Skeletal muscle tissue (tissue), 4 donors: Measurements from ENCODE around the gene CCL21. TPM values are rescaled to one million over a fixed set of nuclear protein-coding genes. Genes with fewer than 3 reads are reported as not detected.

ENCODE experiments used
- H3K27ac ChIP-seq: one replicate; pipeline ENCODE4 v1.7.0; 2013; ENCODE audit warnings: mild to moderate bottlenecking, low read depth, low read length, inconsistent platforms
- H3K27me3 ChIP-seq, 3 donors: one replicate each; pipeline ENCODE4 v1.7.0; 2013; ENCODE audit warnings: low read length in 3 of 3; ENCODE audit not compliant: control insufficient read depth in 3 of 3, insufficient read depth in 3 of 3
- H3K36me3 ChIP-seq, 3 donors: one replicate each; pipeline ENCODE4 v1.7.0; 2013; ENCODE audit warnings: low read length in 3 of 3; ENCODE audit not compliant: control insufficient read depth in 3 of 3, insufficient read depth in 3 of 3
- H3K4me1 ChIP-seq, 3 donors: one replicate each; pipeline ENCODE4 v1.7.0; 2013; ENCODE audit warnings: low read length in 3 of 3, mild to moderate bottlenecking in 3 of 3; ENCODE audit not compliant: control insufficient read depth in 3 of 3, insufficient read depth in 3 of 3
- H3K4me3 ChIP-seq, 3 donors: one replicate each; pipeline ENCODE4 v1.7.0; 2013; ENCODE audit warnings: low read length in 3 of 3
- H3K9ac ChIP-seq, 3 donors: one replicate each; pipeline ENCODE4 v1.7.0; 2013; ENCODE audit warnings: low read length in 3 of 3, mild to moderate bottlenecking in 3 of 3, moderate library complexity in 2 of 3, low read depth in 1 of 3
- H3K9me3 ChIP-seq, 3 donors: one replicate each; pipeline ENCODE4 v1.7.0; 2013; ENCODE audit warnings: low read length in 3 of 3; ENCODE audit not compliant: control insufficient read depth in 3 of 3
- total RNA-seq: library from RNA; depleted of rRNA; stranded (reverse); fragments of >200 nt; gene quantifications from one replicate; pipeline ENCODE4 v1.2.3, GENCODE V29; 2014
- donor health status: Osteomylitis.

The CCL21 gene
- total RNA-seq, 1 donor from 2014 or later, result 15.7 TPM

DNA sequence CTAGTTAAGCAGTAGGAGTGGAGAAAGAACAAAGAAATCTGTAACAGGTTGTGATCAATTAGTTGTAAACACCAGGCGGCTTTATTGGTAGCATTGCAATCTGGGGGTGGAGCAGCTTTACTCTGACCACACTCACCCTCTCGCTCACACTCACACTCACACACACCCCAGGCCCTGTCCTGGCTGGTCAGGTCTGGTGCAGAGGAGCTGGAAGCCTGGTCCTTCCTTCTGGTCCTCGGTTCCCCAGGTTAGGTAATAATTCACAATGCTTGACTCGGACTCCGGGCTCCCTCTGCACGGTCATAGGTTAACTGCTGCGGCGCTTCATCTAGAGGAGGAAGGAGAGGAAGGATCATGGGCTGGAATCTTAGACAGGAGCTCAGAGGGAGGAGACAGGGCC, 20.4 kb downstream of the CCL21 start:
- no peaks in the 10 kb centered on the region for H3K27me3 ChIP-seq
- H3K9ac ChIP-seq, result peak overlapping the region in 1 of 3 donors; percentile 20
- no peaks in the 10 kb centered on the region for H3K9me3 ChIP-seq
- H3K4me1 ChIP-seq, result peaks cover 0 to 16% (median 4%) of the 10 kb centered on the region in 3 donors
- no peak overlapping the region for H3K27ac ChIP-seq
- no peak overlapping the region for H3K4me3 ChIP-seq
- no peaks in the 10 kb centered on the region for H3K36me3 ChIP-seq

DNA sequence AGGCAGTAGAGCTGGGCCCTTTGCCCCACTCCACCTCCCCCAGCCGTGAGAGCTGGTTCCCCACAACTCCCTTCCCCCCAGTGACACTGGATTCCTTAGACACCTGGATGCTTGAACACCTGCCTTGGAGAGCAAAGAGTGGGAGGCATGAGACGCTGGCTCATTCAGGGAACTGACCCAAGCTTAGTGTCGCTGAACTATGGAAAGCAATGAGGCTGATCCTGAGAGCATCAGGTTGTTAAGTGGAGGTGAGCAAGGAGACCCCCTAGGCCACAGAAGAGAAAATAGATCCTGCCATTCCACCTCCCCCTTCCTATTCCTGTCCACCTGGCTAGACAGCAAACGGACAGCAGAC, 20.8 kb downstream of the CCL21 start:
- Histone ChIP-seq H3K36me3 (no peaks in the 10 kb centered on the region), H3K27ac (no peak overlapping the region), H3K4me3 (no peak overlapping the region), H3K27me3 (no peaks in the 10 kb centered on the region), H3K9ac (no peak overlapping the region), H3K9me3 (no peaks in the 10 kb centered on the region), H3K4me1 (peaks cover 0 to 16% (median 4%) of the 10 kb centered on the region in 3 donors)

DNA sequence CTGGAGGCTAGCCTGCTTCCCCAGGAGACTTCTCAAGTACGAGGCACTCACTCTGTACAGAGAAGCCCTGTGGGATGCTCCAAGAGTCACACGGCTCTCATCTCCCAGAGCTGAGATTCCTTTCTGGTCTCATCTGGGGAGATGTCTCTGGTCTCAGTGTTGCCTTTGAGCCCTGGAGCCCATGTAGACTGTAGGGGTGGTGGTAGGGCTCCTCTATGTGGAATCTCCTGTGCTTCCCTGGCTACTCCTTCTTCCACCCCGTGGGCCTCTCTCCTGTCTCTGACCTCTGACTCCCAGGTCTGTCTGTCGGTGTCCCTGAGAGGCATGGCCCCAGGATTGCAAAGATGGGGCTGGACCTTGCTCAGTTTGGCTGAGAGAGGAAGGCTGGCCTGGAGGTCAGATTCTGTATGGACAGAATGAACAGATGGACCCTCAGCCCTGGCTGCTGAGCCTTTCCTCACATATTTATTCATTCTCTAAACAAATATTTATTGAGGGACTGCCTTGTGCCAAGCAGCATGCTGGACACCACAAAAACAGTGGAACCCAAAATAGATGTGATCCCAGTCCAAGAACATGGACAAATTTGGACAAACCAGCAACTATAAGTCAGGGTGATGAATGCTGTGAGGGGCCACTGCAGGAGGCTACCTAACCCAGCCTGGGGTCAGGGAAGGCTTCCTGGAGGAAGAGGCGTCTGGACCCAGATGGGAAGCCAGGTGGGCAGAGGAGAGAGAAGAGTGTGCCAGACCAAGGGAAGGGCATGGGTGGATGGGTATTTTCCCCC, 21.4 kb downstream of the CCL21 start:
- no peaks in the 10 kb centered on the region for H3K36me3 ChIP-seq
- no peaks in the 10 kb centered on the region for H3K9me3 ChIP-seq
- no peak overlapping the region for H3K9ac ChIP-seq
- H3K27ac ChIP-seq, result no peak overlapping the region
- peaks cover 0 to 16% (median 4%) of the 10 kb centered on the region in 3 donors for H3K4me1 ChIP-seq
- no peak overlapping the region for H3K4me3 ChIP-seq
- H3K27me3 ChIP-seq, result no peaks in the 10 kb centered on the region

DNA sequence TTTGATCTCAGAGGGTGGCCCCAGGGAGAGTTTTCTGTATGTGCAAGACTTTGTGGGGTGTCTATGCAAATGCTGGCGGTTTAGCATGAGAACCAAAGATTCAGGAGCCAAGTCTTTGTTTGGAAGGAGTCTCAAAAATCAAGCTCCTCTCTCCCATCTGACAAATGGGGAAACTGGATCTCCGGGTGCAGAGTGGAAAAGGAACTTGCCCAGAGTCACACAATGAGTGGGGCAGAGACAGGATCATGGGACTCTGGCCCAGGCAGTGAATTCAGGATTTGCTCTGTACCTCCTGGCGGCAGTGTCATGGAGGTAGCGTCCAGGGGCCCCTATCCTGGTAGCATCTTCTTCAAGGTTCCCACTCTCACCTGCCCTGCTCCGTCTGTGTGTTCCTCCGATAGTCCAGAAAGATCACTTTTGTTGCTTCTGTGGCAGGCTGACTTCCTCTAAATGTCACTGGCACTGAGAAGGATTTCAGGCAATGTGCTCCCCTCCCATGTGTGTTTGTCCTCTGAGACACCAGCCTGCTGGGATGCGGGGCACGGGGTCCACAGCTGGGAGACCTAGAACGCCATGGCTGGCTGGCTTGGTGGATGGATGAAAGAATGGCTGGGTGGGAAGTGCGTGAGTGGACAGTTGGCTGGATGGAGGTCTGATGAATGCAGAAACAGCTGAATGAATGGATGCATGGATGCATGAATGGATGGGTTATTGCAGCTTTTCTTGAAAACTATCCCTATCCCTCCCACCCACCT, 22.5 kb downstream of the CCL21 start:
- Histone ChIP-seq H3K27ac (no peak overlapping the region), H3K9ac (no peak overlapping the region), H3K9me3 (no peaks in the 10 kb centered on the region), H3K4me1 (peaks cover 0 to 16% (median 4%) of the 10 kb centered on the region in 3 donors), H3K36me3 (no peaks in the 10 kb centered on the region), H3K4me3 (no peak overlapping the region), H3K27me3 (no peaks in the 10 kb centered on the region)

GRCh38 chr9:34686732-34687131, 23.2 kb downstream of the CCL21 start:
- Histone ChIP-seq H3K27ac (no peak overlapping the region), H3K4me1 (peaks cover 0 to 16% (median 4%) of the 10 kb centered on the region in 3 donors), H3K9me3 (no peaks in the 10 kb centered on the region), H3K4me3 (no peak overlapping the region), H3K27me3 (no peaks in the 10 kb centered on the region), H3K36me3 (no peaks in the 10 kb centered on the region), H3K9ac (no peak overlapping the region)

DNA sequence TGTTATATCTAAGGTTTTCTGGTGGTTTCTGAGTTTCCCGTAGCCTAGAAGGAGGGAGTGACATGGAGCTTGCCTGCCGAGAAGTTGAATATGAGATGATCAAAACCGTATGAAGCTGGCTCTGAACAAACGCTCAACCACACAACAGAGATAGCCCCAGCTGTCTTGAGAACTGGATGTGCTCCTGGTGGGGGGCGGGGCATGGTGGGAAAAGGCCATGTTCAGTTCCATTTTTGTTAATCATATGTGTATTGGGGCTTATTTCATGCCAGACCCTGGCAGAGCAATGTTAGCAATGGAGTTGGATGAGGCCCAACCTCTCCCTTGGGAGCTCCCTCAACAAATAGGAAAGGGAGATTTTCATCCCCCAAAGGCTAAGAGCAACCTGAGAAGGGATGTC, 23.7 kb downstream of the CCL21 start:
- Histone ChIP-seq H3K4me3 (no peak overlapping the region), H3K9ac (no peak overlapping the region), H3K27me3 (no peaks in the 10 kb centered on the region), H3K36me3 (no peaks in the 10 kb centered on the region), H3K9me3 (no peaks in the 10 kb centered on the region), H3K4me1 (peaks cover 0 to 16% (median 4%) of the 10 kb centered on the region in 3 donors), H3K27ac (peak overlapping the region; percentile 38)

GRCh38 chr9:34685591-34685990, 24.3 kb downstream of the CCL21 start:
- H3K27ac ChIP-seq, result peak overlapping the region; percentile 38

DNA sequence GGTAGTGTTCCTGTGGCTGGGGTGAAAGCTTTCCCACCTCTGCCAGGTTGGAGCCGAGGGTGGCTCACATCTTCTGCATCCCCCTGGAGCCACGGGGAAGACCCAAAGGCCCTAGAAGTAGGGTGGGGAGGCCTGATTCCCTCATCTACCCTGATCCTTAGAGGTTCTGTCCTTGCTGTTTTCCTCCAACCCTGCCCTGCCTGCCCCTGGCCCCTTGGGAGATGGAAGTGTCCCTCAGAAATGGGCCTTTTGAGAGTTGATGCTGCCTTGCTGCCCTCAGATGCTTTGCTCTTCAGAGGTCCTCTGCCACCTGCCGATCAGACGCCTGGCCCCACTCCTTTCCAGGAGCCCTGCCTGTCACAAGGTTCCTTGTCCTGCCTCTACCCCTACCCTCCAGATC, 25.1 kb downstream of the CCL21 start:
- Histone ChIP-seq H3K9ac (no peak overlapping the region), H3K27me3 (no peaks in the 10 kb centered on the region), H3K36me3 (no peaks in the 10 kb centered on the region), H3K9me3 (no peaks in the 10 kb centered on the region), H3K4me1 (peaks cover 0 to 8% (median 0%) of the 10 kb centered on the region in 3 donors), H3K4me3 (no peak overlapping the region), H3K27ac (no peak overlapping the region)

More at GRCh38 chr9:34685591-34685990, 24.3 kb downstream of the CCL21 start:
- H3K9me3 ChIP-seq, result no peaks in the 10 kb centered on the region
- H3K27me3 ChIP-seq, result no peaks in the 10 kb centered on the region
- H3K4me3 ChIP-seq, result no peak overlapping the region
- H3K9ac ChIP-seq, result no peak overlapping the region
- no peaks in the 10 kb centered on the region for H3K36me3 ChIP-seq
- H3K4me1 ChIP-seq, result peaks cover 0 to 11% (median 0%) of the 10 kb centered on the region in 3 donors

GRCh38 chr9:34684145-34684544, 25.8 kb downstream of the CCL21 start:
- H3K4me3 ChIP-seq, result no peak overlapping the region
- H3K9me3 ChIP-seq, result no peaks in the 10 kb centered on the region

GRCh38 chr9:34675869-34676268, 34.1 kb downstream of the CCL21 start:
- no peaks in the 10 kb centered on the region for H3K9me3 ChIP-seq
- no peaks in the 10 kb centered on the region for H3K27me3 ChIP-seq
- no peak overlapping the region for H3K4me3 ChIP-seq
- H3K27ac ChIP-seq, result no peak overlapping the region
- H3K4me1 ChIP-seq, result peaks cover 0 to 7% (median 4%) of the 10 kb centered on the region in 3 donors
- H3K9ac ChIP-seq, result no peak overlapping the region
- H3K36me3 ChIP-seq, result no peaks in the 10 kb centered on the region

More at GRCh38 chr9:34684145-34684544, 25.8 kb downstream of the CCL21 start:
- Histone ChIP-seq H3K4me1 (peaks cover 0 to 8% (median 0%) of the 10 kb centered on the region in 3 donors), H3K9ac (no peak overlapping the region), H3K27me3 (no peaks in the 10 kb centered on the region), H3K36me3 (no peaks in the 10 kb centered on the region), H3K27ac (no peak overlapping the region)
